Parathyroid adenoma (tissue), 2 donors: ENCODE data around the gene LHX4.

Experiments
- H2AFZ ChIP-seq: fragments of 300-600 bp; sonication (generic); one replicate; pipeline ENCODE4 v1.7.0; 2017; ENCODE audit warnings: antibody characterized with exemption, mild to moderate bottlenecking
- H3K27ac ChIP-seq: fragments of 300-600 bp; sonication (generic); one replicate; pipeline ENCODE4 v1.7.0; 2017
- H3K27me3 ChIP-seq: fragments of 300-600 bp; sonication (generic); one replicate; pipeline ENCODE4 v1.7.0; 2017; ENCODE audit warnings: low read length; ENCODE audit not compliant: control insufficient read depth, insufficient read depth
- H3K36me3 ChIP-seq: fragments of 300-600 bp; sonication (generic); one replicate; pipeline ENCODE4 v1.7.0; 2017; ENCODE audit warnings: low read length; ENCODE audit not compliant: control insufficient read depth, insufficient read depth
- H3K4me1 ChIP-seq: fragments of 300-600 bp; sonication (generic); one replicate; pipeline ENCODE4 v1.7.0; 2017; ENCODE audit warnings: control low read depth
- H3K4me2 ChIP-seq: fragments of 300-600 bp; sonication (generic); one replicate; pipeline ENCODE4 v1.7.0; 2017; ENCODE audit warnings: low read length
- H3K4me3 ChIP-seq: fragments of 300-600 bp; sonication (generic); one replicate; pipeline ENCODE4 v1.7.0; 2017; ENCODE audit warnings: low read depth, low read length
- H3K79me2 ChIP-seq: fragments of 300-600 bp; sonication (generic); one replicate; pipeline ENCODE4 v1.7.0; 2017; ENCODE audit warnings: control low read depth
- H3K9ac ChIP-seq: fragments of 300-600 bp; sonication (generic); one replicate; pipeline ENCODE4 v1.7.0; 2017; ENCODE audit warnings: mild to moderate bottlenecking
- H3K9me3 ChIP-seq: fragments of 300-600 bp; sonication (generic); one replicate; pipeline ENCODE4 v1.7.0; 2017; ENCODE audit warnings: low read length; ENCODE audit not compliant: control insufficient read depth
- CTCF ChIP-seq: fragments of 300-600 bp; sonication (generic); IDR thresholded peaks from one replicate; pipeline ENCODE4 v1.7.0; 2017; ENCODE audit warnings: antibody characterized with exemption, mild to moderate bottlenecking
- donor health status: primary hyperparathyroidism.

Gene LHX4

GRCh38 chr1:180261030-180261429 lies 31.0 kb downstream of the LHX4 start:
- TF ChIP-seq CTCF: no peak
- no peak overlapping the region for H3K27ac ChIP-seq
- H3K27me3 ChIP-seq: no peaks in the 10 kb centered on the region
- H3K4me1 ChIP-seq: no peaks in the 10 kb centered on the region
- H3K9ac ChIP-seq: no peak overlapping the region
- H3K4me3 ChIP-seq: no peak overlapping the region
- no peak overlapping the region for H2AFZ ChIP-seq
- no peaks in the 10 kb centered on the region for H3K9me3 ChIP-seq
- no peaks in the 10 kb centered on the region for H3K79me2 ChIP-seq
- no peaks in the 10 kb centered on the region for H3K36me3 ChIP-seq
- no peak overlapping the region for H3K4me2 ChIP-seq

DNA sequence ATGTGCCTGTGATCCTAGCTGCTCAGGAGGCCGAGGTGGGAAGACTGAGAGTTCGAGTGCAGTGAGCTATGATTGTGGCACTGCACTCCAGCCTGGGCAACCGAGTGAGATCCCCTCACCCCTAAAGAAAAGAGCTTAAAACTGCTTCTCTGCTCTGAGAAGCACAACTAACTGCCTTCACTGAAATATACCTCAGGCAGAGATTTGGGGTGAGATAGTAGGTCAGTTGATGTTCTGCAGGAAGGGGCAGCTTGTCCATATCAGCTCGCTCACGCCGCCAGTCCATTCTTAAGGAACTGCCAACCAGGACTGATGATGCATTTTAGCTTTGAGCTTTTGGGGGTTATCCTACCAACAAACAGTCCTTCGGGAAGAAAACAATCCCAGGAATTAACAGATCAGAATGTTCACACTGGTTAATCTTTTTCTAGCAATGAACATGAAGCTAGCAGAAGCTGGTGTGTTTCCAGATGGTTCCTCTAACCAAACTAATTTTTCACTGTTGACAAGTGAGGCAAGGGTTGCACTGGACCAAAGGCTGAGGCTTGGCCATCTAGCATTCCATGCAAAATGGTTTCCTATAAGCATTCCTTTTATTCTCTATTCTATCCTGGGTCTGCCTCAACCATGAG lies 31.6 kb downstream of the LHX4 start:
- no peak overlapping the region for H3K9ac ChIP-seq
- no peaks in the 10 kb centered on the region for H3K36me3 ChIP-seq
- H2AFZ ChIP-seq: no peak overlapping the region
- TF ChIP-seq CTCF: no peak
- H3K4me2 ChIP-seq: no peak overlapping the region
- H3K9me3 ChIP-seq: no peaks in the 10 kb centered on the region
- no peak overlapping the region for H3K27ac ChIP-seq
- H3K79me2 ChIP-seq: no peaks in the 10 kb centered on the region
- H3K27me3 ChIP-seq: no peaks in the 10 kb centered on the region
- no peaks in the 10 kb centered on the region for H3K4me1 ChIP-seq
- no peak overlapping the region for H3K4me3 ChIP-seq

DNA sequence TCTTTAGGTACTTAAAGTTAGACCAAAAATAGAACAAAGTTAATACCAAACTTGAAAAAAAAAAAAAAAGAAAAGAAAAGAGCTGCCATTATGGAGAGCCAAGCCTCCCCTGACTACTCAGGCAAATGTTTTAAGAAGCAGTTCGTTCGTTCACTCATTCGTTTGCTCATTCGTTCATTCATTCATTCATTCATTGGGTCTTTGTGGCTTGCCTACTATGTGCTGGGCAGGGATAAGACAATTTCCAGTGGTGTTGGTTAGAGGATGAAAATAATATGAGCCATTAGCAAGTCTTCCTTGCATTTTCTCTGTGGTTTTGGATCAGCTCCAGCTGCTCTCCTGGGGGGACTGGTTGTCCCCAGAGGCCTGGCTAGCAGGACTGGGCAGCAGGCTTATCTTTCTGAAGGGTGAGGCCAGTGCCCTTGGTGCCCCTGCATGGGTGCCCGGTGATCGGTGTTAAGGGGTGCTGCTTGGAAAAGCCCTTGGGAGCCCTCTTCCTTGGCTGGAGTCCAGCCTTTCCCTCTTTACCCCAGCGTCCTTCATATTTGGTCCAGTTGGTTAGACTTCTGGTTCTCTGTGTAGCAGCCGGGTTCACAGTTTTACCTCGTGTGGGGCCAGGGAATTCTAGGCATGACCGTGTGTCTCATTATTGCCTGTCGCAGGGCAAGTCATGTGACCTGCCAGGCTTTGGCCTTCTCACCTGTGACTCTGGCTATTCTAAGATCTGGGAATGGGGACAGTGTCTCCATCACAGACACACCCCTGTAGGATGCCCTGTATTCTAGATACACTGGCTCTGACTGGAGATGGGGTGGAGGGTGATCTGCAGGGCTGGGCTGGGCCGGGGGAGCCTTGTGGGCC lies 32.8 kb downstream of the LHX4 start:
- Histone ChIP-seq H3K4me1 (no peaks in the 10 kb centered on the region), H2AFZ (no peak overlapping the region), H3K79me2 (no peaks in the 10 kb centered on the region), H3K4me2 (no peak overlapping the region), H3K4me3 (no peak overlapping the region), H3K9ac (no peak overlapping the region), H3K27me3 (no peaks in the 10 kb centered on the region), H3K9me3 (no peaks in the 10 kb centered on the region), H3K27ac (no peak overlapping the region), H3K36me3 (no peaks in the 10 kb centered on the region)
- no peak for TF ChIP-seq CTCF

DNA sequence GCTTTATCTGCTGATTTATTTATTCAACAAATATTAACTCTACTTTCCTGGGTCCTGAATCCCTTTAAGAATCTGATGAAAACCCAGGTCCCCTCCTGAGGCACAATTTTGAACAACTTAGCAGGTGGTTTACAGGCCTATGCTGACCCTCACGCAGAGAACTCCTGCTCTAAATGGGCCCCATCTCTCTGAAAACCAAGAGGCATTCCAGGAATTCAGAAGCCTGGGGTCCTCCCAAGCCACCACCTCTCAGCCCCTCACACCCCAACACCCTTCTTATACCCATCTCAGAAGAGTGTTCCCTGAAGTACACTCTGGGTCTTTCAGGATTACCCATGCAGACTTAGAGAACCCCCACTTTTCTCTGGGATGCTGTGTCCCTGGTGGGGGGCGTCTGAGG lies 34.5 kb downstream of the LHX4 start:
- Histone ChIP-seq H3K4me1 (no peaks in the 10 kb centered on the region), H3K27ac (no peak overlapping the region), H3K4me2 (no peak overlapping the region), H3K36me3 (no peaks in the 10 kb centered on the region), H2AFZ (no peak overlapping the region), H3K27me3 (no peaks in the 10 kb centered on the region), H3K9ac (no peak overlapping the region), H3K4me3 (no peak overlapping the region), H3K79me2 (no peaks in the 10 kb centered on the region), H3K9me3 (no peaks in the 10 kb centered on the region)
- TF ChIP-seq CTCF: no peak
